ENCODE measurements around the gene WASF2. TPM values are rescaled to one million over a fixed set of nuclear protein-coding genes. Genes with fewer than 3 reads are reported as not detected.

The WASF2 gene
- polyA plus RNA-seq, 1 donor from 2014 or later, result 2.5 TPM

DNA sequence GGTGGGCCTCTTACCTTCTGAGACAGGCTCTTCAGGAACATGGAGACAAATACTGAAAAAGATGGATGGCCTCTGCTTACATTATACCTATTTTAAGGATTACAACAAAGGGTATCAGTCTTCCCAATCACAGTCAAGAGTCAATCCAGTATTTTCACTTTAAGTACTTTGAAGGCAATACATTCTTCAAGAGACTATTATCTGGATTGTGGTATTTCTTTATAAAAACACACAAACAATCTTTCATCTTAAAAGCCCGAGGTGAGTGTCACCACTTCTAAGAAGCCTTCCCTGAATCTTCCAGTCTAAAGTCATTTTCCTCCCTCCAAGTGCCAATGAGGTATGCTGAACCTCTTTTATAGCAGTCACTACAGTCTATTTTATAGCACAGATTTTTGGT is 45.3 kb downstream of the WASF2 start:
- Histone ChIP-seq H3K9me3 (ENCODE audit: low read length) (no peaks in the 10 kb centered on the region), H3K36me3 (ENCODE audit: insufficient read depth, low read length) (no peaks in the 10 kb centered on the region), H3K4me3 (ENCODE audit: low read length) (no peak overlapping the region), H2AFZ (ENCODE audit: low read depth, low read length) (no peak overlapping the region), H3K27me3 (ENCODE audit: insufficient read depth, low read depth, low read length) (no peaks in the 10 kb centered on the region), H3K9me2 (ENCODE audit: insufficient read depth, low read length) (no peaks in the 10 kb centered on the region), H3K79me2 (replicated peaks; ENCODE audit: insufficient read depth, low read length) (peaks cover 8% of the 10 kb centered on the region), H3K4me2 (ENCODE audit: low read length) (no peak overlapping the region), H3F3A (ENCODE audit: insufficient read depth, low read length, poor library complexity, severe bottlenecking) (no peaks in the 10 kb centered on the region), H3K27ac (ENCODE audit: low read length) (no peak overlapping the region), H3K9ac (ENCODE audit: low read length) (no peak overlapping the region), H4K20me1 (ENCODE audit: insufficient read depth) (no peaks in the 10 kb centered on the region)
- TF ChIP-seq, protein P1, sequence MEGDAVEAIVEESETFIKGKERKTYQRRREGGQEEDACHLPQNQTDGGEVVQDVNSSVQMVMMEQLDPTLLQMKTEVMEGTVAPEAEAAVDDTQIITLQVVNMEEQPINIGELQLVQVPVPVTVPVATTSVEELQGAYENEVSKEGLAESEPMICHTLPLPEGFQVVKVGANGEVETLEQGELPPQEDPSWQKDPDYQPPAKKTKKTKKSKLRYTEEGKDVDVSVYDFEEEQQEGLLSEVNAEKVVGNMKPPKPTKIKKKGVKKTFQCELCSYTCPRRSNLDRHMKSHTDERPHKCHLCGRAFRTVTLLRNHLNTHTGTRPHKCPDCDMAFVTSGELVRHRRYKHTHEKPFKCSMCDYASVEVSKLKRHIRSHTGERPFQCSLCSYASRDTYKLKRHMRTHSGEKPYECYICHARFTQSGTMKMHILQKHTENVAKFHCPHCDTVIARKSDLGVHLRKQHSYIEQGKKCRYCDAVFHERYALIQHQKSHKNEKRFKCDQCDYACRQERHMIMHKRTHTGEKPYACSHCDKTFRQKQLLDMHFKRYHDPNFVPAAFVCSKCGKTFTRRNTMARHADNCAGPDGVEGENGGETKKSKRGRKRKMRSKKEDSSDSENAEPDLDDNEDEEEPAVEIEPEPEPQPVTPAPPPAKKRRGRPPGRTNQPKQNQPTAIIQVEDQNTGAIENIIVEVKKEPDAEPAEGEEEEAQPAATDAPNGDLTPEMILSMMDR (IDR thresholded peaks at IDR 0.05; ENCODE audit: poor library complexity, severe bottlenecking), result no peak
- TF ChIP-seq EP300 (conservative IDR thresholded peaks at IDR 0.05; ENCODE audit: poor library complexity, severe bottlenecking) (no peak), MXI1 (conservative IDR thresholded peaks at IDR 0.05; ENCODE audit: poor library complexity, severe bottlenecking) (no peak), POLR2AphosphoS5 (IDR thresholded peaks at IDR 0.05) (no peak), REST (IDR thresholded peaks at IDR 0.05; ENCODE audit: borderline replicate concordance) (no peak), SMC3 (conservative IDR thresholded peaks at IDR 0.05; ENCODE audit: poor library complexity) (no peak), RAD21 (conservative IDR thresholded peaks at IDR 0.05) (no peak), TAF1 (IDR thresholded peaks at IDR 0.05; ENCODE audit: low read depth) (no peak), EZH2 (IDR thresholded peaks at IDR 0.05; ENCODE audit: borderline replicate concordance, insufficient read depth, low read length, poor library complexity, severe bottlenecking) (no peak)

- Histone ChIP-seq H3K27ac (ENCODE audit: low read length) (no peak overlapping the region), H3K79me2 (replicated peaks; ENCODE audit: insufficient read depth, low read length) (no peaks in the 10 kb centered on the region), H3K9ac (ENCODE audit: low read length) (no peak overlapping the region), H3K9me3 (ENCODE audit: low read length) (no peaks in the 10 kb centered on the region), H4K20me1 (ENCODE audit: insufficient read depth) (no peaks in the 10 kb centered on the region), H3F3A (ENCODE audit: insufficient read depth, low read length, poor library complexity, severe bottlenecking) (no peaks in the 10 kb centered on the region), H3K36me3 (ENCODE audit: insufficient read depth, low read length) (no peaks in the 10 kb centered on the region), H3K9me2 (ENCODE audit: insufficient read depth, low read length) (no peaks in the 10 kb centered on the region), H3K4me2 (ENCODE audit: low read length) (no peak overlapping the region), H3K4me3 (ENCODE audit: low read length) (no peak overlapping the region), H2AFZ (ENCODE audit: low read depth, low read length) (no peak overlapping the region), H3K27me3 (ENCODE audit: insufficient read depth, low read depth, low read length) (no peaks in the 10 kb centered on the region)
- TF ChIP-seq TAF1 (IDR thresholded peaks at IDR 0.05; ENCODE audit: low read depth) (no peak), REST (IDR thresholded peaks at IDR 0.05; ENCODE audit: borderline replicate concordance) (no peak), EP300 (conservative IDR thresholded peaks at IDR 0.05; ENCODE audit: poor library complexity, severe bottlenecking) (no peak), MXI1 (conservative IDR thresholded peaks at IDR 0.05; ENCODE audit: poor library complexity, severe bottlenecking) (no peak), SMC3 (conservative IDR thresholded peaks at IDR 0.05; ENCODE audit: poor library complexity) (no peak), EZH2 (IDR thresholded peaks at IDR 0.05; ENCODE audit: borderline replicate concordance, insufficient read depth, low read length, poor library complexity, severe bottlenecking) (no peak), POLR2AphosphoS5 (IDR thresholded peaks at IDR 0.05) (no peak)
These were observed 50.8 kb downstream of the WASF2 start for GRCh38 chr1:27439150-27439549.
